ENCODE data around the gene SLC31A2.

SLC31A2 gene

GRCh38 chr9:113151696-113152630 is 1.2 kb downstream of the SLC31A2 start:
- DNase-seq: peak; percentile 21

- peak; percentile 17 for DNase-seq
Measured at GRCh38 chr9:113152699-113153098, 1.9 kb downstream of the SLC31A2 start.

- DNase-seq: no peak
Measured at GRCh38 chr9:113153599-113153998, 2.8 kb downstream of the SLC31A2 start.

- no peak for DNase-seq
Measured at GRCh38 chr9:113154471-113154870, 3.7 kb downstream of the SLC31A2 start.

- no peak for DNase-seq
Measured at GRCh38 chr9:113154946-113155345, 4.1 kb downstream of the SLC31A2 start.

- DNase-seq: peak; percentile 39
Measured at GRCh38 chr9:113155911-113156588, 5.2 kb downstream of the SLC31A2 start.

- DNase-seq: no peak
Measured at GRCh38 chr9:113156880-113157279, 6.1 kb downstream of the SLC31A2 start.

- no peak for DNase-seq
Measured at GRCh38 chr9:113158446-113158845, 7.6 kb downstream of the SLC31A2 start.

GRCh38 chr9:113160571-113160970 is 9.8 kb downstream of the SLC31A2 start:
- DNase-seq: no peak

- DNase-seq: no peak
Measured at GRCh38 chr9:113163001-113163400, 12.2 kb downstream of the SLC31A2 start.

GRCh38 chr9:113164536-113165300 is 13.9 kb downstream of the SLC31A2 start:
- DNase-seq: no peak

GRCh38 chr9:113166039-113166438 is 15.2 kb downstream of the SLC31A2 start:
- DNase-seq: no peak

GRCh38 chr9:113168809-113169208 is 18.0 kb downstream of the SLC31A2 start:
- no peak for DNase-seq

GRCh38 chr9:113173341-113173740 is 22.5 kb downstream of the SLC31A2 start:
- DNase-seq: no peak

- no peak for DNase-seq
Measured at GRCh38 chr9:113176803-113177202, 26.0 kb downstream of the SLC31A2 start.

- DNase-seq: no peak
Measured at GRCh38 chr9:113177251-113177650, 26.4 kb downstream of the SLC31A2 start.

- no peak for DNase-seq
Measured at GRCh38 chr9:113178087-113178486, 27.3 kb downstream of the SLC31A2 start.

GRCh38 chr9:113179839-113180238 is 29.0 kb downstream of the SLC31A2 start:
- no peak for DNase-seq

GRCh38 chr9:113181165-113181564 is 30.4 kb downstream of the SLC31A2 start:
- DNase-seq: no peak

- DNase-seq: no peak
Measured at GRCh38 chr9:113183956-113184488, 33.2 kb downstream of the SLC31A2 start.

- no peak for DNase-seq
Measured at GRCh38 chr9:113184539-113184938, 33.7 kb downstream of the SLC31A2 start.

- DNase-seq: no peak
Measured at GRCh38 chr9:113185271-113185670, 34.5 kb downstream of the SLC31A2 start.

- no peak for DNase-seq
Measured at GRCh38 chr9:113186137-113186755, 35.4 kb downstream of the SLC31A2 start.
